NCI-H1436 (cell line): ENCODE data around the gene RNASE1.

Experiments
- DNase-seq: peaks from one replicate; lab custom pipeline; 2025; lab: John Stamatoyannopoulos, UW

RNASE1 gene

DNA sequence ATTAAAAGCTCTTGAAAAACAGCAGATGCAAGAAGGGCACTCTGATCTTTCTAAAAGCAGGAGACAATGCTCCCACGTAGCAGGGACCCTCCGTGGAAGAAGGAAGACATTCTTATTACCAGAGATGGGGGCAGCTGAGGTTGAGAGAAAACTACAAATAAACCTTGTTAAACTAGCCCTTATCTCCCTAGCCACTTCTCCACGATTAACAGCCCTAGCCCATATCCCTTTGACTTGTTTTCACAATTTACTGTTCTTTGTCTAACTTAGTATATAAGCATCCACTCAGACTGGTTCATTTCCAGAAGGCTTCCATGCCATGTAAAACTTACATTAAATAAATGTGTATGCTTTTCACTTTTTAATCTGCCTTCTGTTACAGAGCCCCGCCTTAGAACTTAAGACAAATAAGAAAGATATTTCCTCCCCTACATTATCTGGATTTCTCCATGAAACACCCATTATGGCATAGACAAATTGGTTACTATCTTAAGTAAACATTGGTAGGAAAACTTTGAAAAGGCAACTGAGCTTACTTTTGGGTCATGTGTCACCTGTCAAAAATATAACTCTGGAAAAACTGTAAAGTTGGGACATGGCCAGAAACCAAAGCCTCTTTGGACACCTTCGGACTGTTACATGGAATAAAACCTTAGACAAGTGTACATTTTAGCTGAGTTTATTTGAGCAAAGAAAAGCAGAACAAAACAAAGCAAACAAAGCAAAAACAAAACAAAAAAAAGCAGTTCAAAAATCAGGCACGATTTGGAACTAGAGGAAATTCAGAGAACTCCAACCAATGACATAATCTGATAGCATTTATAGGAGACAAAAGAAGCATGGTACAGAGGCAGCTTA is 4.9 kb upstream of the RNASE1 start:
- no peak for DNase-seq

DNA sequence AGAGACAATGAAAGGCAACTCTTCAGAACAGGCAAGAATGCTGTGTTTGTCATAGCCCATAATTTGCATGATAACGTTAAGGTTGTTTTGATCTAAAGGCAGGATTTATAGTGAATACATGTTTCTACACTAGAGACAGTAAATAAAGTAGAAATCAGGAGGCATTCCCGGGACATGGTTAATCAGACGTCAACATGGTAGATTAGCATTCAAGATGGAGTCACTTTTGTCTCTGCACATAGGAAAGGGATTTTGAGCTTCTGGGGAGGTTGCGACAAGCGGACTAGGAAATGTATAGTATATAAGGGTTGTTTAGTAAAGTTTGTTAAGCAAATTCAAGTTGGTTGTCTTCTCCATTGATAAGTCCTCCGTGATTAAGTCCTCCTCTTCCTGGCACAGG is 2.8 kb upstream of the RNASE1 start:
- no peak for DNase-seq

DNA sequence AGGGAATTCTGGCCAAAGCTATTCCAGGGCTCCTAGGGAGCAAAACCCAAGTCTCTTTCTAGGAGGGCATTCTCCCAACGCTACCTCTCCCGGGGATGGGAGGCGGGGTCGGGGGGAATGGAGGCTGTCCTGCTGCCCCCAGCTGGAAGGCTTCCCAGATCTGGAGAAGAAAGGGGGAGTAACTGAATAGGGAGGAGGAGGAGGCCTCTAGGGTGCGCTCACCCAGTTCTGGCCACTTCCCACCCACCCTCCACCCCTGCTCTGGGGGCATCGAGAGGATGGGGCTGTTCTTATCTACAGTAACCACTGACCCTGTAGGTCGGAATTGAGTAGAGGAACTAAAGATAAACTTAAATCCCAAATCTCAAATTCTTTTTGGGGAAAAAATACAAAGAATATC is 579 bp upstream of the RNASE1 start:
- no peak for DNase-seq

DNA sequence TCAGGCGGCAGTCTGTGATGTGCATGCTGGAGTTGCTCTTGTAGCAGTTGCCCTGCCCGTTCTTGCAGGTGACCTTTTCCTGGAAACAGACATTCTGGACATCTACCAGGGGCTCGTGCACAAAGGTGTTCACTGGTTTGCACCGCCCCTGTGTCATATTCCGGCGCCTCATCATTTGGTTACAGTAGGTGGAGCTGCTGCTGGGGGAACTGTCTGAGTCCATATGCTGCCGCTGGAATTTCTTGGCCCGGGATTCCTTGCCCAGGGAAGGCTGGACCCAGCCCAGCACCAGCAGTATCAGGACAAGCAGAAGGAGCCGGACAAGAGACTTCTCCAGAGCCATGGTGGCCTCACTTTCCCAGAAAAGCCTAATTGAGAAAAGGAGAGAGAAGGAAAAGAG is 918 bp downstream of the RNASE1 start:
- DNase-seq: no peak

DNA sequence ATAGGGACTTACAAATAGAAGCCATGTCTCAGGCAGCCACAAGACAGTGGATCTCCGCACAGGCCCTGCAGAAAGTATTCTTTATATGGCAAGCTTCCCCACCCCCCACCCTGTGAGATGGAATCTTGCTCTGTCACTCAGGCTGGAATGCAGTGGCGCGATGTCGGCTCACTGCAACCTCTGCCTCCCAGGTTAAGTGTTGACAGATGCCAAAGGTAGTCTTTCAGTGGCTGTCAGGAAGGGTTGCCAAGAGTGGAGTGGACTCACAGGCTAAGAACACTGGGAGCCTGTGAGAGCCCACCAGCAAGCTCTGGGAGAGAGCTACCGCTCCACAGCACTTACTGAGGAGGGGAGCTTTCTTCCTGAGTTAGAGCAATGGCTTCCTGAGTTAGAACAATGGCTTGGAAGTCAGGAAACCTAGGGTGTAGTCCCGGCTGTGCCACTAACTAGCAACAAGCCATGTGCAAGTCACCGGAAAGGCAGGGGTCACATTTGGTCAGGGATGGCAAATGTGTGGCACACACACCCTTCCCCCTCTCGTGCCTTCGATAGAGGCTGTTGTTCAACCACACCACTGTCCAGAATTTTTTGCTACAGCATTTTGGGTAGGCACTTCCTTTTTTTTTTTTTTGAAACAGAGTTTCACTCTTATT is 2.6 kb downstream of the RNASE1 start:
- DNase-seq: no peak

DNA sequence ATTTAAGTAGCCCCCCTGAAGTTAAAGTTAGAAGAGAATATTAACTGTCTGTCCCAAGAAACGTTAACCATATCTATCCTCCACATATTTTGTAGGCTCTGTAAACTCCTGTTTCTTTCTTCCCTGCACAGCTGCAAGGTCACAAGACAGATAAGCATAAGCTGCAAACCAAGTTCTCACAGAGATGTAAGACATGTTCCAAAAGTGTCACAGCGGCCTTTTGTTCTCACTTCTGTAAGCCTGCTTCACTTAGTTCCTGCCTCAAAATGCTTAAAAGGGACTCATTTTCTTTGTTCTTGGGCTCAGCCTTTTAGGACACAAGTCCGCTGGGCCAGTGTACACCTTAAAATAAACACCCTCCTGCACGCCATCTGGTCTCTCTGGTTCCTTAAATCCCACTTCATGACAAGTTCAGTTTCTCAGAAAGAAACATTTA is 3.2 kb downstream of the RNASE1 start:
- DNase-seq: no peak

DNA sequence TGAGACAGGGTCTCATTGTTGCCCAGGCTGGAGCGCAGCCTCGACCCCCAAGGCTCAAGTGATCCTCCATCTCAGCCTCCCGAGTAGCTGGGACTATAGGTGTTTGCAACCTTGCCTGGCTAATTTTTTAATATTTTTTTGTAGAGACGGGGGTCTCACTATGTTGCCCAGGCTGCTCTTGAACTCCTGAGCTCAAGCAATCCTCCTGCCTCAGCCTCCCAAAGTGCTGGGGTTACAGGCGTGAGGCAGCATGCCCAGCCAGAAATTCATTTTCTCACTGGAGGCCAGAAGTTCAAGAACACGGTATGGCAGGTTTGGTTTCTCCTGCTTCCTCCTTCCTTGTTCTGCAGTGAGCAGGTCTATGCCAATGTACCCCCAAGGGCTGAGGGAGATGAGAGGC is 3.7 kb downstream of the RNASE1 start:
- no peak for DNase-seq

DNA sequence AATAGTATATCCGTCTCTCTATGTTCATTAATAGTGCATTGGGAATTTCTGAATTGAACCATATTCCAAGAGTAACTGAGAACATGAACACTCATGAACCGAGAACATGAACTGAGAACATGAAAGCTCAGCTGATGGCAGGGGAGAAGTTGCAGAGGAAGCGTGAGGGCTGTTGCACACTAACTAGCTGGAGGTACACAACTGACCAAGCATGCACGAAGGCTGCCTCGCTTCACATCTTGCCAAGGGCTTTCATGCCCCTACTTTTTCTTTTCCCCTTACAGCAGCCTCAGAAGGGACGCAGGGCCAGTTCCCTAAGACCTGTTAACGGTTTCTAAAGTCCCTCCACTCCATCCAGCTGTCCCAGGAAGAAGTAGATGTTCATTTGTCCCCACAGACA is 4.3 kb downstream of the RNASE1 start:
- DNase-seq: no peak

DNA sequence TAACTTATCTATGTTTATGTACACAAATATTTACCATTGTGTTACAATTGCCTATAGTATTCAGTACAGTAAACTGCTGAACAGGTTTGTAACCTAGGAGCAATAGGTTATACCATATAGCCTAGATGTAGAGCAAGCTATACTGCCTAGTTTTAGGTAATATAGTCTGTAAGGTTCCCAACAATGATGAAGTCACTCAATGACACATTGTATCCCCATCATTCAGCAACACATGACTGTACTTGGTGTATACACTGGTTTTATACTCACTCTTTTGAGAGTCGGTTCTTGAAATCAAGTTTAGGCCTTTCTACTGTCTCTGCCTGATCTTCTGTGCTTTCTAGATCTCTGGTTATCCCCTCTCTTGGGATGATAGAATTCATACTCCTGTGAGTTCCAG is 5.5 kb downstream of the RNASE1 start:
- no peak for DNase-seq

DNA sequence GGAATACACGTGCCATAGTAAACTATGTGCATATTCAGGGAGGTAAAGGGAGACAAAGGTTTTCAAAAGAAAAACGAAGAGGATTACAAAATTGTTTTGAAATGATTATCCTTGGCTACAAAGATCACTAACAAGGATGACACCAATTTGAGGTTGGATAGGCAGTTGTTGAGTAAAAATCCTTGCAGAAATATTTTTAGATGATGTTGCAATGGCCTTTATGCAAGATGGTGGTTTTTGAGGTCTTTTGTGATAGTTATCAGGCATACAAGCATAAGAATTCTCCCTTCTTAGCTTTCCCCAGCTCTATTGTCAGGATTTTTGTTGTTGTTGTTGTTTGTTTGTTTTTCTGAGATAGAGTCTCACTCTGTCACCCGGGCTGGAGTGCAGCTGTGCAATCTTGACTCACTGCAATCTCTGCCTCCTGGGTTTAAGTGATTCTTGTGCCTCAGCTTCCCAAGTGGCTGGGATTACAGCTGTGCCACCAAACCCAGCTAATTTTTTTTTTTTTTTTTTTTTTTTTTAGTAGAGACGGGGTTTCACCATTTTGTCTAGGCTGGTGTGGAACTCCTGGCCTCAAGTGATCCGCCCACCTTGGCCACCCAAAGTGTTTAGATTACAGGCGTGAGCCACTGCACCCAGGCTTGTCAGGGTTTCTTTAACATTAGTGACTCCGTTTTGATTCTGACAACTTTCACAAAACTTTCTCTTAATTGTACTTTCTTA is 7.8 kb downstream of the RNASE1 start:
- DNase-seq: no peak

DNA sequence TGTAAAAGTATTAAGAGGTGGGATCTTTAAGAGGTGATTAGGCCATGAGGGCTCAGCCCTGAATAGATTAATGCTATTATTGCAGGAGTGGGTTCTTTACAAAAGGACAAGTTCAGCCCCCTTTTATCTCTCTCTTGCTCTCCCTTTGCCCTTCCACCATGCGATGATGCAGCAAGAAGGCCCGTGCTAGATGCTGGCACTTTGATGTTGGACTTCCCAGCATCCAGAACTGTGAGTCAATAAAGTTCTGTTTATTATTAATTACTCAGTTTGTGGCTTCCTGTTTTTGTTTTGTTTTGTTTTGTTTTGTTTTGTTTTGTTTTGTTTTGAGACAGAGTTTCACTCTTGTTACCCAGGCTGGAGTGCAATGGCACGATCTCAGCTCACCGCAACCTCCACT is 10.1 kb downstream of the RNASE1 start:
- no peak for DNase-seq

DNA sequence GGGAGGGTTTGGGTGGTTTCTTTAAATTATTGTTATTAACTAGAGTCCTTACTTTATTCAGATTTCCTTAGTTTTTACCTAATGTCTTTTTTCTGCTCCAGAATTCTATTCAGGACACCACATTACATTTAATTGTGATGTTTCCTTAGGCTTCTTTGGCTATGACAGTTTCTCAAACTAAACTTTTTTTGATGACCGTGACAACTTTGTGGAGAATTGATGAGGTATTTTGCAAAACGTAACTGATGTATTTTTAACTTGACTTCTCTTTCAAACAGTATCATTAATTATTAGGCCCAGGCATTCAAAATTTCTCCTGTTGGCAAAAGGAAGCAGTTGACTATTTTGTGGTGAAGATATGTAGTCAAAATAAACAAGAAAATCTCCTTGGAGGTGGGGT is 11.0 kb downstream of the RNASE1 start:
- no peak for DNase-seq

DNA sequence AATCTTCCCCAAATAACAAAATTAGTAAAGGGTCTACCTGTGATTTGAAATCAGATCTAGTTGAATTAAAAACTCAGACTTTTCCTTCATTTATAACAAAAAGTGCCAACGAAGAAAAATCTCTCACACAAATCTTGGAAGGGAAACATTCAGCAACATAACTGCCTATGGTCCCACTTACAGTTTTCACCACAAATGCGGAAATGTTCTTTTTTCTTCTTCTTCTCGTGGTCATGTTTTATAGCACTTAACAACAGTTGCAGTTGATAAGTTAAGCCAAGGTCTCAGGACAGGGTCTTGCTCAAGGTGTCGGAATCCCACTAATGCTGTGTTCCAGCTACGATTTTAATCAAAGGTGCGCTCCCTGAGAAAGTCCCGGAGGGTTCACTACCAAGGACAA is 11.5 kb downstream of the RNASE1 start:
- DNase-seq: no peak

DNA sequence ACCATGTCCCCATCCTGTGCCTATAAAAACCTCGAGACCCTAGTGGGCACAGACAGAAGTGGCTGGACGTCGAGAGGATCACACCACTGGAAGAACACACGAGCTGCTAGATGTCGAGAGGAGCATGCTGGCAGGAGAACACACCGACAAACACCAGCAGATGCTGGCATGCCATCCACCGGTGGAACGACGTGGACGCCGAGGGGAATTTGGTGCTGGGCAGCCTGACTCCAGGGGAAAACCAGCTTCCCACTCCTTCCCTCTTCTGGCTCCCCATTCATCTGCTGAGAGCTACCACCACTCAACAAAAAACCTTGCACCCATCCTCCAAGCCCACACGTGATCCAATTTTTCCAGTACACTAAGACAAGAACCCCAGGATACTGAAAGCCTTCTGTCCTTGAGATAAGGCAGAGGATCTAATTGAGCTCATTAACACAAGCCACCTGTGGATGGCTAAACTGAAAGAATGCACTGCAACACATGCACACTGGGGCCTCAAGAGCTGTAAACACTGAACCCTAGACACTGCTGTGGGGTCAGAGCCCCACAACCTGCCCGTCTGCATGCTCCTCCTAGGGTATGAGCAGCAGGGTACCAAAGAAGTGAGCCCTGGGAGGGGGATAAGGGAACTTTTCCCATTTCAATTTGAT is 12.1 kb downstream of the RNASE1 start:
- no peak for DNase-seq

DNA sequence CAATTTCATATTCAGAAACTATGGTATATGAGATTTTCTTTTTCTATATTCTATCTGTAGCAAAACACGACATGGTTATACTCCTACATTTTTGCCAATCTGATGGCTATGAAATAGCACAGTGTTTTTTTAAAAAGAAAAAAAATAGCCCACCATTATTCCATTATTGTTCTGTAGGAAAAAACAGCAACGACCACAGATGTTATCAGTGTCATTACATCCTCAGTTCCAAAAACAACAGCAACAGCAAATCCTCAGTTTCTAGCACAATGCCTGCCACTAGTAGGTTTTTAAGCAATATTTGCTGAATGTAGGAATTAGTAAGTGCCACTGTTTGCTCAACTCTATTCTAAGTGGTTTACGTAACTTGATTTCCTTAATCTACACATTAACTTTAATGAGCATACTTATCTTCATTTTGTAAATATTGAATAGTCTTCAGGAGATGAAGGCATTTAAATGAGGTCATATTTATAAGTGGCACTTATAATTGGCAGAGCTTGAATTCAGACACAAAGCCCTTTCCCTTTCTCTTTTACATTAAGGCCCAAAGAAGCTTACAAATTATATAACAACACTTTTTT is 13.3 kb downstream of the RNASE1 start:
- DNase-seq: no peak

DNA sequence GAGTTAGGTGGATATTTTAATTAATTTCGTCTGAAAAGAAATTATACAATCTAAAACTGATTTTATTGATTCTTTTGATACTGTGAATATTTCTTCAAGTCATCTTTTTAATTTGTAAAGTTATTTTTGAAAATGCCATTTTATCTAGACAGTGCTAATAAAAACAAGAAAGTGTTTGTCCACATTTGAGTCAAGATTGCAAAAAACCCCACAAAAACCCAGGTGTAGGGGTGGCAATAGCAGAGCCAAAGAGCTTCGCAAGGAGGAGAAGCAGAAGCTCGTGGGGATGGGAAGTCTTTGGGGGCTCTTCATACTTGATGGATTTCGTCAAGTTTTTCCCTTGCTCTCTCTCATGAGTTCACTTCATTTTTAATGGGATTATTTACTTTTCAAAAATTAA is 15.6 kb downstream of the RNASE1 start:
- no peak for DNase-seq

DNA sequence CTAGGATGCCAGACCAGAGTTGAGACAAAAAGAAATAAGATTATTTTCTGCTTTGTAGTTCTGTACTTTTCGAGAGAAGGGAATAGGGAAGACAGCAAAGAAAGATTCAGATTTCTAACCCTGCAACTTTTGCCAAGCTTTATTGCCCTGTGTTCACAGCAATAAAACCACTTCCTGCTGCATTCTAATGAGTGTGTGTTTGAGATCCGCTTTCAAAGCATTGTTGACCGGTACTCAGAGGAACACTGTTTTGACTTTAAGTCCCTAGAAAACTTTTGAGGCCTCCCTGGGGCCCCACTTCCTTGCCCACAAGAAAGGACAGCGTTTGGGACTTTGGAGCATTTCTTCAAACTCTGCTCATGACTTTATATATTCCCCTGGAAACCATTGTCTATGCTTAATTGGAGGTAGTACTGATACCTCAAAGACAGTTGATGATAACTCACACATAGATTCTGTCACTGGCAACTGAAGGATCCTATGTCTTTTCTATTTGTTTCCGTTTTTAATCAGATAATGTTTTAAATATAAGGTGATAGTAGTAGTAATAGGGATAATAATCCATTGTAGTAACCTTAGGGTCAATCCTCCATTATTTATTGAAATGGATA is 20.3 kb downstream of the RNASE1 start:
- DNase-seq: no peak

DNA sequence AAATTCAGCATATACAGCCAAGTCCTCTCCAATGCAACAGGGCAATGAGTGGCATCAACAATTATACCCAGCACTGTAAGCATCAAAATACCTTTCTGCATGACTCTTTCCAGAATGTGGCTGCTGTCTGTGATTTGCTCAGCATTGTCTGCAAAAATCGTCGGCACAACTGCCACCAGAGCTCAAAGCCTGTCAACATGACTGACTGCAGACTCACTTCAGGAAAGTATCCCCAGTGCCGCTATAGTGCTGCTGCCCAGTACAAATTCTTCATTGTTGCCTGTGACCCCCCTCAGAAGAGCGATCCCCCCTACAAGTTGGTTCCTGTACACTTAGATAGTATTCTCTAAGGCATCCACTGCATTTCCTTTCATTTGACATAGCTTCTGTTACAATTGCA is 20.8 kb downstream of the RNASE1 start:
- no peak for DNase-seq

DNA sequence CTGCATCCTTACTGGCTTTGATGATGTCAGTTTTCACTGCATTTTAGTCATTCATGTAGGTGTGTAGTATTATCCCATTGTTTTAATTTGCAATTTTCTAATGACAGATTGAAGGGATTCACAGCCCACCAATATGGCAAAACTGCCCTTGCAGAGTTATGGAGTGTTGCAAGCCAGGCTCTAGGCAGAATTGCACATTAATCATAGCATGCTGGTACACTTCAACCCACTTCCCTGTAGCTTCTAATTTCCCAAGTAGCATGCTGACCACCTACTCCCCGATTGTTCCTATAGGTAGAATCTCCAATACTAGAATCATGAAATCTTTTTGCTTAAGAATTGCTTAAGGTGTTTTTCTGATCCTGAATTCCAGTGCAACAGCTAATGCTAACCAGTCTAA is 26.7 kb downstream of the RNASE1 start:
- DNase-seq: no peak

DNA sequence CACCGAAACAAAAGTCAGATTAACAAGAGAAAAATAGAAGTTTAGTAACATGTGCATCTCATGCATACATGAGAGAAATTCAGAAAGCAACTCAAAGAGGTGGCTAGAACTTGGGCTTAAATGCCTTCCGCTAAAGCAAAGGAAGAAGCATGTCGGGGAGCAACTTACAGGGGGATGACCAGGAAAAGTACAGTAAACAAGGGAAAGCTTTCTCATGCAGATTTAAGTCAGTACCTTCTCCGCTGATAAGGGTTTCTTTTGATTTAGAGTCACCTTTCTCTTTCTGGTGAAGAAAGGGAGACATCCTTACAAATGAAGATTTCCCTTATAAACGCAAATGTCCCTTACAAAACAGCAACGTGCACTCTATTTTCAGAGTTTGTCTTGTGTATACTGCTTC is 27.6 kb downstream of the RNASE1 start:
- no peak for DNase-seq

DNA sequence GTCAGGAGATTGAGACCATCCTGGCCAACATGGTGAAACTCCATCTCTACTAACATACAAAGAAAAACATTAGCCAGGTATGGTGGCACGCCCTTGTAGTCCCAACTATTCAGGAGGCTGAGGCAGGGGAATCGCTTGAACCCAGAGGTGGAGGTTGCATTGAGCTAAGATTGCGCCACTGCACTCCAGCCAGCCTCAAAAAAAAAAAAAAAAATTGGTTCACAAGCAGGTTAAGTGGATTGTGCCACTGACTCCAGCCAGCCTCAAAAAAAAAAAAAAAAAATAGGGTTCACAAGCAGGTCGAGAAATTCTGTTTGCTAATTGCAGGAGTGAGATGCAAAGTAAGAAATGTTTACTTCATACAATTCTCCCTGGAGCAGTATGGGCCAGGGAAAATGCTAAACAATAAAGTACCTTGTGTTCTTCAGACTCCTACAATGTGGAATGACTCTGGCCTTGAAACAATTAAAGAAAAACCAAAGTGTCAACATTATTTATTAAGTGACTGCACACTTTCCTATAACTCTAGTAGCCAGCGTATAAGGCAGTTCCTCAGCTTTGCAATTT is 28.3 kb downstream of the RNASE1 start:
- DNase-seq: no peak
